ENCODE data around the gene CD38.
"Not testable (repeated sequence)": the region's sequence is repeated elsewhere in the genome, so short reads cannot be mapped to it uniquely, and the experiment has no call there.

CD38 gene

DNA sequence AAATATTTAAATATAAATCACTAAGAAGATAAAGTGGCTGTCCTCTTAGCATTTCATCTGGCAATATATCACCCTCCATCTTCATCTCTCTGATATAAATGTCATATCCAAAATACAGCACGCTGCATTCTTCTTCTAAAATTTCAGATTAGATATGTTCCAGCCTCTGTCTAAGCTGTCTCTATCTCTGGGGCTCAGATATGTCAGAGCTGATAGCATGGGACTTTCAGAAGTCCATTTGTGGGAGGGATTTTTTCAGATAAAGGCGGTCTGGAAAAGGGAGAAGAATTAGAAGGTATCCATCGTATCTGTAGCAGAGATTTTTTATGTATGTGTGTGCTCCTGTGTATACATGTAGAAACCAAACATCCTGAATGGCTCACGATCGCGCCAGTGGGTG is 25.0 kb upstream of the CD38 start:
- Histone ChIP-seq H3K27ac (no peak overlapping the region), H3K4me3 (no peak overlapping the region)
- no peak for DNase-seq (ENCODE audit: low spot score)
- no peak for TF ChIP-seq CTCF (IDR thresholded peaks at IDR 0.05)

DNA sequence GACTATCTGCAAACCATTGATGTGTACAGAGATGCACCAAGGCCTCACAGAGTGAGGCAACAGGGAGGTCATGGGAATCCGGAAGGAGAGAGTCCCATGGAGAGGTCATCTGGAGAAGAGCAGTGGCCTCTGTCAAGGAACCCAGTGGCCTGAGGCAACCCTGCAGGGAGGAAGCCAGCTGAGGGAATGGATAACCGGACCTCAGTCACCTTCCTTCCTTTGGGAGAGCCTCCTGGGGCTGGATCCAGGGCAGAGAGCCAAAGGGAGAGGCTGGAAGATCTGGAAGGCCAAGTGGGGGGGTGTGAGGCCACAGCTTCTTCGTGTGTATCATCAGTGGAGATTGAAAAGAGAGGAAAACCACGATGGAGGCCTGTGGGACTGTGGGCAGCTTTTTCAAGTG is 24.3 kb upstream of the CD38 start:
- no peak overlapping the region for H3K4me3 ChIP-seq
- DNase-seq (ENCODE audit: low spot score) = no peak
- no peak overlapping the region for H3K27ac ChIP-seq
- no peak for TF ChIP-seq CTCF (IDR thresholded peaks at IDR 0.05)

DNA sequence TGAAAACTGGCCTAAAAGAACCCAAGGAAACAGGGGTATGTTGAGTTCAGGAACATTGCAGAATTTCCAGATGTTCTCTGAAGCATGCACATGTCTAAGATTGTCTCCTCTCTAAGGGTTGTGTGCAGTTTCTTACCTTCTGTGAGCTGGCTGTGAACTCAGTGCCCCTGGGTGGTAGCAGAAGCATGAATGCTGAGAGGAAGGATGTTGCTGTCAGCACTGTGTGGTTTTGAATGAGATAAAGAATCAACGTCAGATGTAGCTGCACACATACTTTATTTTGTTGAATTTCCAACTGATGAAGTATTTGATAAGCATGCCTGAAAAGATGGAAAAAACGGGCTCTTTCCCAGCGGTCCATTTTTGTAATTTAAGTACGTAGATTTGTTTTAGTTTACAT is 23.8 kb upstream of the CD38 start:
- Histone ChIP-seq H3K27ac (no peak overlapping the region), H3K4me3 (no peak overlapping the region)
- DNase-seq (ENCODE audit: low spot score) = no peak
- no peak for TF ChIP-seq CTCF (IDR thresholded peaks at IDR 0.05)

- DNase-seq (ENCODE audit: low spot score) = no peak
- Histone ChIP-seq H3K27ac (no peak overlapping the region), H3K4me3 (no peak overlapping the region)
- TF ChIP-seq CTCF (IDR thresholded peaks at IDR 0.05) = no peak
Observed at GRCh38 chr4:15755321-15756155, 22.6 kb upstream of the CD38 start.

- DNase-seq (ENCODE audit: low spot score) = no peak
- H3K27ac ChIP-seq = no peak overlapping the region
- no peak overlapping the region for H3K4me3 ChIP-seq
- TF ChIP-seq CTCF (IDR thresholded peaks at IDR 0.05) = no peak
Observed at GRCh38 chr4:15756361-15756861, 21.7 kb upstream of the CD38 start.

GRCh38 chr4:15757054-15757453 is 21.1 kb upstream of the CD38 start:
- H3K4me3 ChIP-seq = no peak overlapping the region
- H3K27ac ChIP-seq = no peak overlapping the region
- TF ChIP-seq CTCF (IDR thresholded peaks at IDR 0.05) = no peak
- no peak for DNase-seq (ENCODE audit: low spot score)

DNA sequence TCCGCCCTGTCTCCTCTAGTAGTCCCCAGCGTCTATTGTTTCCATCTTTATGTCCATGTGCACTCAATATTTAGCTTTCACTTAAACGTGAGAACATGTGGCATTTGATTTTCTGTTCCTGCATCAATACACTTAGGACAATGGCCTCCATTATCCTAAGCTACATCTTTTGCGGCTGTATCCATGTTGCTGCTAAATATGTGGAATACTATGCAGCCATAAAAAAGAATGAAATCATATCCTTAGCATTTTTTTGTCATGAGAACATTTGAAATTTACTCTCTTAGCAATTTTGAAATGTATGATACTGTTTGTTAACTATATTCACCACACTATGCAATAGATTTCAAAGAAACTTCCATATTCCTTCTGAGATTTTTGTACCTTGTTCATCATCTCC is 19.8 kb upstream of the CD38 start:
- DNase-seq (ENCODE audit: low spot score) = no peak
- Histone ChIP-seq H3K27ac (no peak overlapping the region), H3K4me3 (no peak overlapping the region)
- no peak for TF ChIP-seq CTCF (IDR thresholded peaks at IDR 0.05)

GRCh38 chr4:15762460-15762859 is 15.7 kb upstream of the CD38 start:
- H3K4me3 ChIP-seq; DNase-seq (ENCODE audit: low spot score); H3K27ac ChIP-seq: not testable (repeated sequence)
